ENCODE results near the gene CD209. TPM values are rescaled to one million over a fixed set of nuclear protein-coding genes. Genes with fewer than 3 reads are reported as not detected.

Gene CD209
- total RNA-seq, 1 donor from 2014 or later, result 0.11 TPM

DNA sequence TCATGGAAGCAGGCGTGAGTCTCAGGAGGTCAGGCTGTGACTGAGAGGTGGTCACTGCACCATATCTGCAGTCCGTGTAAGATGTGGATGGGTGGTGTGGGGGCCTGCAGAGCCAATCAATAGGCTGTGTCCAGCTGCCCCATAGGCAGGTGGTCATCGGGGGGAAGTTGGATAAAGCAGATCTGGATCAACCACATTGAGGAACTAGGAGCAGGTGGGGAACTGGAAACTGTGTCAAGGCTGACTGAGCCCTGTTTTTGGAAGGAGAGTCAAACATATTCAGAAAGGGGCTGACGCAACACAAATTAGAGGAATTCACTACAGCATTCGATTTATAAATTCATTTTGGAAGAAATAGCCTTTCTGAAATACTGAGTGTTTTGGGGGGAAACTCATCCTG, 30.7 kb upstream of the CD209 start:
- DNase-seq, result no peak
- Mint-ChIP-seq H3K4me3 (no peak overlapping the region), H3K27ac (no peak overlapping the region), H3K36me3 (ENCODE audit: low read depth) (no peaks in the 10 kb centered on the region), H3K4me1 (peaks cover 17% of the 10 kb centered on the region), H3K27me3 (peaks cover 11% of the 10 kb centered on the region), H3K9me3 (no peaks in the 10 kb centered on the region)
- no peak for ATAC-seq (ENCODE audit: low read depth)
- intact Hi-C loops (cut with micrococcal nuclease), result no loop called here
- POLR2A ChIA-PET, result interaction anchor here (0.7 kb wide), 2 partner anchors 33 to 74 kb away, joined by 5 to 6 read pairs; no protein-coding TSS in a partner anchor
- CTCF ChIA-PET, result interaction anchor here (1.2 kb wide), 1 partner anchor 97 kb away, joined by 4 read pairs; the partner anchor contains the start of gene TRAPPC5
- TF ChIP-seq, protein P1, sequence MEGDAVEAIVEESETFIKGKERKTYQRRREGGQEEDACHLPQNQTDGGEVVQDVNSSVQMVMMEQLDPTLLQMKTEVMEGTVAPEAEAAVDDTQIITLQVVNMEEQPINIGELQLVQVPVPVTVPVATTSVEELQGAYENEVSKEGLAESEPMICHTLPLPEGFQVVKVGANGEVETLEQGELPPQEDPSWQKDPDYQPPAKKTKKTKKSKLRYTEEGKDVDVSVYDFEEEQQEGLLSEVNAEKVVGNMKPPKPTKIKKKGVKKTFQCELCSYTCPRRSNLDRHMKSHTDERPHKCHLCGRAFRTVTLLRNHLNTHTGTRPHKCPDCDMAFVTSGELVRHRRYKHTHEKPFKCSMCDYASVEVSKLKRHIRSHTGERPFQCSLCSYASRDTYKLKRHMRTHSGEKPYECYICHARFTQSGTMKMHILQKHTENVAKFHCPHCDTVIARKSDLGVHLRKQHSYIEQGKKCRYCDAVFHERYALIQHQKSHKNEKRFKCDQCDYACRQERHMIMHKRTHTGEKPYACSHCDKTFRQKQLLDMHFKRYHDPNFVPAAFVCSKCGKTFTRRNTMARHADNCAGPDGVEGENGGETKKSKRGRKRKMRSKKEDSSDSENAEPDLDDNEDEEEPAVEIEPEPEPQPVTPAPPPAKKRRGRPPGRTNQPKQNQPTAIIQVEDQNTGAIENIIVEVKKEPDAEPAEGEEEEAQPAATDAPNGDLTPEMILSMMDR (IDR thresholded peaks at IDR 0.05), result no peak

DNA sequence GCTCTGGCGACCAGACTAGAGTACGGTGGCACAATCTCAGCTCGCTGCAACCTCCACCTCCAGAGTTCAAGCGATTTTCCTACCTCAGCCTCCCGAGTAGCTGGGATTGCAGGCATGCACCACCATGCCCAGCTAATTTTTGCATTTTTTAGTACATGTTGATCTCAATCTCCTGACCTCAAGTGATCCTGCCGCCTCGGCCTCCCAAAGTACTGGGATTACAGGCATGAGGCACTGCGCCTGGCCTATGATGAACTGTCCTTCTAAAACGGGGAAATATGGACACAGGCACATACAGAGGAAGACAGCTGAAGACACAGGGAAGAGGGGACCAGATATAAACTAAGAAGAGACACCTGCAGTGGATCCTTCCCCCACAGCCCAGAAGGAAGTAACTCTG, 28.4 kb upstream of the CD209 start:
- Mint-ChIP-seq H3K36me3 (ENCODE audit: low read depth) (no peaks in the 10 kb centered on the region), H3K4me3 (no peak overlapping the region), H3K4me1 (peaks cover 27% of the 10 kb centered on the region), H3K9me3 (no peaks in the 10 kb centered on the region), H3K27me3 (peaks cover 8% of the 10 kb centered on the region), H3K27ac (no peak overlapping the region)
- intact Hi-C loops (cut with micrococcal nuclease), result no loop called here
- ChIA-PET POLR2A (interaction anchor here (0.7 kb wide), 1 partner anchor 46 kb away, joined by 5 read pairs; no protein-coding TSS in a partner anchor), CTCF (no interaction called here)
- ATAC-seq (ENCODE audit: low read depth), result no peak
- DNase-seq, result no peak
- TF ChIP-seq, protein P1 (IDR thresholded peaks at IDR 0.05), result no peak

DNA sequence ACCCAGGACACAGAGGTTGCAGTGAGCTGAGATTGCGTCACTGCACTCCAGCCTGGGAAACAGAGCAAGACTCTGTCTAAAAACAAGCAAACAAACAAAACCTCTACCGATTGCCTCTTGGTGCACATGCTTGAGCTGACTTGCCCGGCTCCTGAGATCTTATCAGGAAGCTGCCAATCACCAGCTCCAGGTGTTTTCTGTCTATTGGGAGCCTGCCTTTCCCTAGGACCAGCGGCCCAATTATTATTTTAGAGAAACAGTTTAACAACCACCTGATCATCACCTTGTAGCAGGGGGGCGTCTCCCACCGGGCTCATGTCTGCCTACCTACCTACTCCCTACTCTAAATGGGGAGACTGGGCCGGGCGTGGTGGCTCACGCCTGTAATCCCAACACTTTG, 26.5 kb upstream of the CD209 start:
- no peak overlapping the region for H3K4me3 Mint-ChIP-seq
- ChIA-PET POLR2A (interaction anchor here (1.0 kb wide), 1 partner anchor 93 kb away, joined by 3 read pairs; the partner anchor contains the start of gene TRAPPC5), CTCF (no interaction called here)
- no peak overlapping the region for H3K27ac Mint-ChIP-seq
- ATAC-seq (ENCODE audit: low read depth) (no peak), DNase-seq (no peak)
- TF ChIP-seq, protein P1 (IDR thresholded peaks at IDR 0.05), result no peak
- H3K4me1 Mint-ChIP-seq, result peaks cover 22% of the 10 kb centered on the region
- no peaks in the 10 kb centered on the region for H3K36me3 Mint-ChIP-seq (ENCODE audit: low read depth)
- H3K9me3 Mint-ChIP-seq, result no peaks in the 10 kb centered on the region
- peaks cover 10% of the 10 kb centered on the region for H3K27me3 Mint-ChIP-seq
- intact Hi-C loops (cut with micrococcal nuclease), result no loop called here

DNA sequence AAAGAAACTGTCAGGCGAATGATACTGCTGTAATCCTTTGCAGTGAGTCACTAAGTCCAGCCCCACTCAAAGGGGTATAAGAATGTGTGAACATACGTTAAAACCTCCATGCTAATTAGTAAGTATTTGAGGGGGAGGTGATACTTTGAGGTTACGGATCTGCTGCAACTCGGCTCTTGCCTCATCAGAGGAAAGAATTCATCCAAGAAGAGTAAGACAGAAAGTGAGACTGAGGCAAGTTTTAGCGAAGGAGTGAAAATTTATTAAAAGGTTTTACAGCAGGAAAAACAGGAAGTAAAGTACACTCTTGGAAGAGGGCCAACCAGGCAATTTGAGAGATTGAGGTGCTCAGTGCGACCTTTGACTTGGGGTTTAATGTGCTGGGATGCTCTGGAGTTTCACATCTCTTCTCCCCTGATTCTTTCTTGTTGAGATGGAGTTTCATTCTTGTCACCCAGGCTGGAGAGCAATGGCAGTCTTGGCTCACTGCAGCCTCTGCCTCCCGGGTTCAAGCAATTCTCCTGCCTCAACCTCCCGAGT, 25.5 kb upstream of the CD209 start:
- TF ChIP-seq, protein P1 (IDR thresholded peaks at IDR 0.05), result no peak
- Mint-ChIP-seq H3K27me3 (peaks cover 6% of the 10 kb centered on the region), H3K4me1 (peaks cover 16% of the 10 kb centered on the region), H3K27ac (no peak overlapping the region), H3K36me3 (ENCODE audit: low read depth) (no peaks in the 10 kb centered on the region), H3K9me3 (no peaks in the 10 kb centered on the region), H3K4me3 (no peak overlapping the region)
- DNase-seq (no peak), ATAC-seq (ENCODE audit: low read depth) (peak; percentile 65)
- intact Hi-C loops (cut with micrococcal nuclease), result no loop called here
- ChIA-PET POLR2A (no interaction called here), CTCF (no interaction called here)

DNA sequence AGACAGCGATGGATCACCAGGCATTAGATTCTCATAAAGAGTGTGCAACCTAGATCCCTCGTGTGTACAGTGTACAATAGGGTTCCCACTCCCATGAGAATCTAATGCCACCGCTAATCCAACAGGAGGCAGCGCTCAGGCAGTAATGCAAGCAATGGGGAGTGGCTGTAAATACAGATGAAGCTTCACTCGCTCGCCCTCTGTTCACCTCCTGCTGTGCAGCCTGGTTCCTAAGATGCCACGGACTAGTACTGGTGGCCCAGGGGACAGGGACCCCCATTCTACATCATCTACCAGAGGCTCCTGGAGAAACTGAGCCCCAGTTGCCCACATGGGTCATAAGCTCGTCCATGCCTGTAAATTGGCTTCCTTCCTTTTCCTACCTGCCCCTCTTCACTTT, 23.7 kb upstream of the CD209 start:
- POLR2A ChIA-PET, result no interaction called here

More for the DNA sequence above, 23.7 kb upstream of the CD209 start:
- Mint-ChIP-seq H3K27me3 (peaks cover 6% of the 10 kb centered on the region), H3K4me3 (no peak overlapping the region), H3K27ac (no peak overlapping the region), H3K9me3 (no peaks in the 10 kb centered on the region), H3K36me3 (ENCODE audit: low read depth) (no peaks in the 10 kb centered on the region), H3K4me1 (peaks cover 13% of the 10 kb centered on the region)
- intact Hi-C loops (cut with micrococcal nuclease), result no loop called here
- TF ChIP-seq, protein P1 (IDR thresholded peaks at IDR 0.05), result no peak
- no peak for DNase-seq
- CTCF ChIA-PET, result no interaction called here
- ATAC-seq (ENCODE audit: low read depth), result no peak
